Right ventricle myocardium inferior (tissue), 1 donor: ENCODE results near the gene CD48. TPM values are rescaled to one million over a fixed set of nuclear protein-coding genes. Genes with fewer than 3 reads are reported as not detected.

Source experiments
- total RNA-seq: library from RNA; stranded (reverse); fragmentation: NEBNext Ultra II Directional; extraction: Animal tissue kit (Norgen Biotek cat#: 25700); gene quantifications from one replicate; pipeline ENCODE4 v1.2.1, GENCODE V29; 2021
- donor health status: DM: no; HTN: yes; CAD: no; lungs with severe emphysema.

The CD48 gene
- total RNA-seq, 1 donor from 2014 or later = 2.0 TPM

Other genes with a start within 250 kb of the CD48 start
- 0.46 TPM for gene SLAMF6, start 188.6 kb downstream of the CD48 start, total RNA-seq
- gene CD84, start 132.3 kb downstream of the CD48 start, total RNA-seq = 3.4 TPM
- 0.24 TPM for gene SLAMF1, start 64.8 kb downstream of the CD48 start, total RNA-seq
- gene SLAMF7, start 27.4 kb upstream of the CD48 start, total RNA-seq = 0.46 TPM
- gene LY9, start 84.4 kb upstream of the CD48 start, total RNA-seq = not detected
- 0.70 TPM for gene CD244, start 151.1 kb upstream of the CD48 start, total RNA-seq
- 9.2 TPM for gene ITLN1, start 173.4 kb upstream of the CD48 start, total RNA-seq
- gene ITLN2, start 243.0 kb upstream of the CD48 start, total RNA-seq = not detected